Fibroblast of the aortic adventitia (primary cell): ENCODE results near the gene PTPN1. TPM values are rescaled to one million over a fixed set of nuclear protein-coding genes. Genes with fewer than 3 reads are reported as not detected.
A peak's percentile ranks its signal among the peaks of the same experiment; 100 is the strongest.
"Not testable (repeated sequence)": the region's sequence is repeated elsewhere in the genome, so short reads cannot be mapped to it uniquely, and the experiment has no call there.

Experiments
- DNase-seq: peaks from one replicate; pipeline ENCODE4 v3.0.0-alpha.2; 2010; ENCODE audit warnings: low read depth
- H3K4me3 ChIP-seq: 2 replicates; pipeline ENCODE4 v1.5.1; 2011; ENCODE audit warnings: low read depth, mild to moderate bottlenecking, control low read depth, low read length, moderate library complexity
- CTCF ChIP-seq: IDR thresholded peaks from 2 replicates; pipeline ENCODE4 v1.5.1; 2011; ENCODE audit warnings: mild to moderate bottlenecking, low read length, control low read depth, inconsistent platforms; ENCODE audit not compliant: insufficient read depth
- total RNA-seq: library from RNA; depleted of rRNA; stranded (reverse); fragments of >200 nt; gene quantifications from 2 replicates; pipeline ENCODE4 v1.2.3, GENCODE V29; 2012; ENCODE audit warnings: low replicate concordance

The PTPN1 gene
- total RNA-seq, 1 donor, result 19.9 TPM

DNA sequence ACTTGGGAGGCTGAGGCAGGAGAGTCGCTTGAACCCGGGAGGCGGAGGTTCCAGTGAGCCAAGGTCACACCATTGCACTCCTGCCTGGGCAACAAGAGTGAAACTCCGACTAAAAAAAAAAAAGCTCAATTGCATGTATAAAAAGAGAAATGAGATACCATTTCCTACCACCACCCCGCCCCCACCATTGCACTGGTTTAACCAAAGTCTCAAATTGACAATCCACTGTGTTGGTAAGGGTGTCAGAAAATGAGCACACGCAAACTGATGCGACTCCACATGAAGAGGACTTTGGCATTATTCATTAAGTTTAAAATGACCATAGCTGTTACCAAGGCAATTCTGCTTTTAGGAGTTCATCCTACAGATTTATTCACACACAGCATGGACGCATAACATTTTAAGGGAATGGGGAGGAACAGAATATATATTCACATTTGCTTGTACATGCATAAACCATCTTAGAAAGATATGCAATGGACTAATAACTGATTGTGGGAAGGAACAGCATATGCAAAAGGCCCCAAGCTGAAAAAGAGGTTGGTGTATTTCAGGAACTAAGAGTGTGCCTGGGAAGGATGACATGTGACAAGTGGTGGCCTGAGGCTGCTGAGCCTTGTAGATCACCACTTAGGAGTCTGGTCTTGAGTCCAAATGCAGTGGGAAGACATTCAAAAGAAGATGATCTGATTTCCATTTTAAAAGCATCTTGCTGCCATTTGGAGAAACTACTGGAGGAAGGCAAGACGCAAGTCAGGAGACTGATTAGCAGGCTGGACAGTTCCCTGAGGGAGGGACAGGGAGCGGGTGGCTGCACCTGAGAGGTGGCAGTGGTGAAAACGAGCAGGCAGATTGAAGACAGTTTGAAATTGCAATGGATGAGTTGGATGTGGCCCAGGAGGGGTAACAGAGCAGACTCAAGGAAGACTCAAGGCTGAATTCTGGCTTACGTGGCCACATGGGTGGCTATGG is 37.2 kb upstream of the PTPN1 start:
- no peak for DNase-seq
- TF ChIP-seq CTCF, result no peak
- no peak overlapping the region for H3K4me3 ChIP-seq

DNA sequence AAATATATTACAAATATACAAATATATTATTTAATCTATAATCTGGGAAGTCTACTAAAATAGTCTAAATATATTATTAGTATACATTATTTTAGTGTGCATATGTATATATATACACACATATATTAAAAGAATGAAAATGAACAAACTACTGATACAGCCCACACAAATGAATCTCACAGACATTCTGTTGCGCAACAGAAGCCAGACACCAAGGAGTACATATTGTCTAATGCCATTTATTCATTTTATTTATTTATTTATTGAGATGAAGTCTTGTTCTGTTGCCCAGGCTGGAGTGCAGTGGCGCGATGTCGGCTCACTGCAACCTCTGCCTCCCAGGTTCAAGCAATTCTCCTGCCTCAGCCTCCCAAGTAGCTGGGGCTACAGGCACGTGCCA is 35.8 kb upstream of the PTPN1 start:
- DNase-seq, H3K4me3 ChIP-seq: not testable (repeated sequence)

GRCh38 chr20:50475681-50476292 is 34.4 kb upstream of the PTPN1 start:
- DNase-seq, result peak; percentile 57
- no peak for TF ChIP-seq CTCF
- no peak overlapping the region for H3K4me3 ChIP-seq

DNA sequence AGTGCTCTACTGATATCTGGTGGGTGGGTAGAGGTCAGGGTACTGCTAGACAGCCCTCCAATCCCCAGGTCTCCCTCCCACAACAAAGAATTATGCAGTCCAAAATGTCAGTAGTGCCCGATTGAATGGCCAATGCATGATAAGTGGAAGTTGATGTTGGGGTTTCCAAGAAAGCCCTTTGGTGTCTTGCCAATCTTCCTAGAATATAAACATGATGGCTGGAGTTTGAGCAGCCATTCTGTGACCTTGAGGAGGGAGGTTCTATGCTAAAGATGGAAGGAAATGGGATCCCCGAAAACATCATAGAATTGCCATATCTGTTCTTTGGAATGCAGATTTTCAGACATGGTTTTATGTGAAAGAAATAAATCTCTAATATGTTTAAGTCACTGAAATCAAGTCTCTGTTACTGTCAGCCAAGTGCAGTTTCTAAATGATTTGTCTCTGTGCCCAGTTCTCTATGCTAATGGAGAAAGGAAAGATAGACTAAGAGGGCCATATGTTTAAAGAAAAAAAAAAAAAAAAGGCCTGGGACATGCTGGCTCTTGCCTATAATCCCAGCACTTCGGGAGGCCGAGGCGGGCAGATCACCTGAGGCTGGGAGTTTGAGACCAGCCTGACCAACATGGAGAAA is 32.8 kb upstream of the PTPN1 start:
- DNase-seq, result no peak
- no peak for TF ChIP-seq CTCF
- H3K4me3 ChIP-seq, result no peak overlapping the region

DNA sequence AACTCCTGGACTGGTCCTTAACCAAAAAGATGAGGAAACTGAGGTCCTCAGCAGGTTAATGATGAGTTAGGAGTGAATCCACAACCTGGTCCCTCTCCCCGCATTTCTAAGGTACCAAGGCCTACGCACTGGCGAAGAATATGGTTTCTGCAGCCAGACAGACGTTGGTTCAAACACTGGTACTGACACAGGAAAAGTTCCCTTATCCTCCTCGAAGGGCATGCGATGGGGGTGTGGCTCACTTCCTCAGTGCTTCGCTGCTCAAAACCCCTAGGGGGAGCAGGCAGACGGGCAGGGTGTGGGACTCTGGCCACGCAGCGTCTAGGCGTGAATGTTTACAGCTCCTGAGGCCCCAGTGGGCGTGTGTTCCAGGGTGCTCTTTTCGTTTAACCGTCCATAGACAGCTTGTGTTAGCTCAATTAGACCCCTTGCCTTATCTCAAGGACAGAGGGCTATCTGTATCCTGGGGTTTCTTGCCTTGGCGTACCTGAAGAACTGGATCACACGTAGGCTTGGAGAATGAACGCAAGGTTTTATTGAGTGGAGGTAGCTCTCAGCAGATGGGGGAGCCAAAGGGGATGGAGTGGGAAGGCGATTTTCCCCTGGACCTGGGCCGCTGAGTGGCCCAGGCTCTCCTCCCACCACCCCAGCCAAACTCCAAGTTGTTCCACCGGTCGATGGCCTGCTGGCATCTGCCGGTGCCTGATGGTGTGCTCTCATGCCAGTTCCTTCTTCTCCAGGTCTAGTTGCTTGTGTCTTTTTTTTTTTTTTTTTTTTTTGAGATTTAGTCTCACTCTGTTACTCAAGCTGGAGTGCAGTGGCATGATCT is 31.8 kb upstream of the PTPN1 start:
- peak; percentile 60 for TF ChIP-seq CTCF
- H3K4me3 ChIP-seq, result no peak overlapping the region
- DNase-seq, result peak; percentile 48

DNA sequence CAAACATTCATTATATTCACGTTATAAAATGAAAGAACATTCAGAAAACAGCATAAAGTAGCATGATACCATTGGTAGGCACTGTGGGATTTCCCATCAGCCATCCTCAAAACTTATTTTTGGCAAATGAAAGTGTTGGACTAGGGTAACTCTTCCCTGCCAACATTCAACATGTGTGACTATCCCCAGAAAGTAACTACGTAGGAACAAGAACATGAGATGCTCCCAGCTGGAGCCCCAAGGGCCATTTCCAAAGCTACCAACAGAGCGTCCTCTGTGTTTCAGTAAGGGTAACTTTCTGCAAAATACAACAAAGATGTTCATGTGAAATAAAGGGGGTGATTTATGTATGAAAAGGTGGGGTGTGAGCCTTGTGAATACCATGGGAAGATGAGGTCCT is 28.4 kb upstream of the PTPN1 start:
- TF ChIP-seq CTCF, result no peak
- DNase-seq, result no peak
- H3K4me3 ChIP-seq, result no peak overlapping the region
